ENCODE data around the gene LRP11.

LRP11 gene

GRCh38 chr6:149843051-149843633 lies 21.0 kb downstream of the LRP11 start:
- Histone ChIP-seq H3K18ac (ENCODE audit: low read length) (no peak overlapping the region), H3K4me1 (ENCODE audit: control insufficient read depth in 1 of 2, insufficient read depth in 2 of 2, low read length in 2 of 2) (peaks cover 6 to 12% of the 10 kb centered on the region in 2 experiments), H4K8ac (ENCODE audit: low read depth, low read length) (no peak overlapping the region), H2BK120ac (ENCODE audit: insufficient read depth, low read length, poor library complexity) (peak overlapping the region; percentile 31), H2AK5ac (ENCODE audit: low read length) (no peak overlapping the region), H3K79me2 (ENCODE audit: control insufficient read depth, insufficient read depth, low read length, poor library complexity) (no peaks in the 10 kb centered on the region), H4K12ac (ENCODE audit: low read depth, low read length) (no peak overlapping the region), H3K27me3 (ENCODE audit: insufficient read depth, low read length) (no peaks in the 10 kb centered on the region), H3K9me3 (ENCODE audit: insufficient read depth, low read depth, low read length) (no peaks in the 10 kb centered on the region), H2BK12ac (ENCODE audit: low read length) (peak overlapping the region; percentile 11), H3K4ac (ENCODE audit: low read depth, low read length) (no peak overlapping the region), H2AFZ (ENCODE audit: insufficient read depth, low read length, poor library complexity) (no peak overlapping the region), H3K14ac (ENCODE audit: low read length) (no peak overlapping the region), H3K9ac (ENCODE audit: low read length) (no peak overlapping the region), H2BK5ac (ENCODE audit: low read depth, low read length, poor library complexity) (no peak overlapping the region), H3K4me2 (ENCODE audit: low read length) (no peak overlapping the region), H3K23ac (ENCODE audit: low read length) (no peak overlapping the region), H3K4me3 (ENCODE audit: low read depth, low read length) (no peak overlapping the region), H3K27ac (ENCODE audit: low read depth, low read length) (no peak overlapping the region), H3K79me1 (ENCODE audit: low read length) (no peaks in the 10 kb centered on the region), H3K36me3 (ENCODE audit: control insufficient read depth in 1 of 2, insufficient read depth in 2 of 2, low read length in 2 of 2) (no peaks in the 10 kb centered on the region), H4K91ac (ENCODE audit: low read depth, low read length) (no peak overlapping the region)
- no peak for DNase-seq
- no CpG with 5 or more reads among the region's 10 CpGs for WGBS (ENCODE audit: extremely low coverage, insufficient coverage, insufficient read length)

- Histone ChIP-seq H3K4me1 (ENCODE audit: control insufficient read depth in 1 of 2, insufficient read depth in 2 of 2, low read length in 2 of 2) (peaks cover 6 to 12% of the 10 kb centered on the region in 2 experiments), H3K79me2 (ENCODE audit: control insufficient read depth, insufficient read depth, low read length, poor library complexity) (no peaks in the 10 kb centered on the region), H3K4me2 (ENCODE audit: low read length) (no peak overlapping the region), H3K9me3 (ENCODE audit: insufficient read depth, low read depth, low read length) (no peaks in the 10 kb centered on the region), H2AFZ (ENCODE audit: insufficient read depth, low read length, poor library complexity) (no peak overlapping the region), H3K27me3 (ENCODE audit: insufficient read depth, low read length) (no peaks in the 10 kb centered on the region), H2BK5ac (ENCODE audit: low read depth, low read length, poor library complexity) (no peak overlapping the region), H3K9ac (ENCODE audit: low read length) (no peak overlapping the region), H3K14ac (ENCODE audit: low read length) (no peak overlapping the region), H3K4me3 (ENCODE audit: low read depth, low read length) (no peak overlapping the region), H3K23ac (ENCODE audit: low read length) (no peak overlapping the region), H4K91ac (ENCODE audit: low read depth, low read length) (no peak overlapping the region), H3K27ac (ENCODE audit: low read depth, low read length) (no peak overlapping the region), H3K79me1 (ENCODE audit: low read length) (no peaks in the 10 kb centered on the region), H3K36me3 (ENCODE audit: control insufficient read depth in 1 of 2, insufficient read depth in 2 of 2, low read length in 2 of 2) (no peaks in the 10 kb centered on the region), H3K4ac (ENCODE audit: low read depth, low read length) (no peak overlapping the region), H4K8ac (ENCODE audit: low read depth, low read length) (no peak overlapping the region), H3K18ac (ENCODE audit: low read length) (no peak overlapping the region), H2BK12ac (ENCODE audit: low read length) (no peak overlapping the region), H2BK120ac (ENCODE audit: insufficient read depth, low read length, poor library complexity) (no peak overlapping the region), H4K12ac (ENCODE audit: low read depth, low read length) (no peak overlapping the region), H2AK5ac (ENCODE audit: low read length) (no peak overlapping the region)
- DNase-seq = peak; percentile 88 to 96
- WGBS (ENCODE audit: extremely low coverage, insufficient coverage, insufficient read length) = no CpG with 5 or more reads among the region's 7 CpGs
Observed at GRCh38 chr6:149842331-149842730, 21.8 kb downstream of the LRP11 start.

- Histone ChIP-seq H3K4me2 (ENCODE audit: low read length) (no peak overlapping the region), H3K9me3 (ENCODE audit: insufficient read depth, low read depth, low read length) (no peaks in the 10 kb centered on the region), H2BK5ac (ENCODE audit: low read depth, low read length, poor library complexity) (no peak overlapping the region), H3K79me1 (ENCODE audit: low read length) (no peaks in the 10 kb centered on the region), H3K18ac (ENCODE audit: low read length) (no peak overlapping the region), H4K8ac (ENCODE audit: low read depth, low read length) (no peak overlapping the region), H3K27ac (ENCODE audit: low read depth, low read length) (no peak overlapping the region), H4K91ac (ENCODE audit: low read depth, low read length) (no peak overlapping the region), H3K4me1 (ENCODE audit: control insufficient read depth in 1 of 2, insufficient read depth in 2 of 2, low read length in 2 of 2) (peaks cover 0 to 3% of the 10 kb centered on the region in 2 experiments), H4K12ac (ENCODE audit: low read depth, low read length) (no peak overlapping the region), H3K4ac (ENCODE audit: low read depth, low read length) (no peak overlapping the region), H3K23ac (ENCODE audit: low read length) (no peak overlapping the region), H2BK12ac (ENCODE audit: low read length) (no peak overlapping the region), H2AK5ac (ENCODE audit: low read length) (no peak overlapping the region), H3K79me2 (ENCODE audit: control insufficient read depth, insufficient read depth, low read length, poor library complexity) (no peaks in the 10 kb centered on the region), H3K27me3 (ENCODE audit: insufficient read depth, low read length) (no peaks in the 10 kb centered on the region), H3K14ac (ENCODE audit: low read length) (no peak overlapping the region), H2AFZ (ENCODE audit: insufficient read depth, low read length, poor library complexity) (no peak overlapping the region), H3K9ac (ENCODE audit: low read length) (no peak overlapping the region), H2BK120ac (ENCODE audit: insufficient read depth, low read length, poor library complexity) (no peak overlapping the region), H3K36me3 (ENCODE audit: control insufficient read depth in 1 of 2, insufficient read depth in 2 of 2, low read length in 2 of 2) (no peaks in the 10 kb centered on the region), H3K4me3 (ENCODE audit: low read depth, low read length) (no peak overlapping the region)
- WGBS (ENCODE audit: extremely low coverage, insufficient coverage, insufficient read length) = no CpG with 5 or more reads among the region's 8 CpGs
- peak; percentile 98 to 99 for DNase-seq
Observed at GRCh38 chr6:149840345-149841075, 23.6 kb downstream of the LRP11 start.

GRCh38 chr6:149834513-149835481 lies 29.4 kb downstream of the LRP11 start:
- Histone ChIP-seq H4K12ac (ENCODE audit: low read depth, low read length) (no peak overlapping the region), H3K18ac (ENCODE audit: low read length) (no peak overlapping the region), H4K91ac (ENCODE audit: low read depth, low read length) (no peak overlapping the region), H3K27me3 (ENCODE audit: insufficient read depth, low read length) (no peaks in the 10 kb centered on the region), H2AK5ac (ENCODE audit: low read length) (no peak overlapping the region), H3K4me3 (ENCODE audit: low read depth, low read length) (no peak overlapping the region), H3K23ac (ENCODE audit: low read length) (no peak overlapping the region), H3K79me2 (ENCODE audit: control insufficient read depth, insufficient read depth, low read length, poor library complexity) (no peaks in the 10 kb centered on the region), H4K8ac (ENCODE audit: low read depth, low read length) (no peak overlapping the region), H3K9ac (ENCODE audit: low read length) (no peak overlapping the region), H3K27ac (ENCODE audit: low read depth, low read length) (no peak overlapping the region), H3K4me2 (ENCODE audit: low read length) (no peak overlapping the region), H3K9me3 (ENCODE audit: insufficient read depth, low read depth, low read length) (peaks cover 1% of the 10 kb centered on the region), H2BK5ac (ENCODE audit: low read depth, low read length, poor library complexity) (no peak overlapping the region), H2BK120ac (ENCODE audit: insufficient read depth, low read length, poor library complexity) (no peak overlapping the region), H3K14ac (ENCODE audit: low read length) (no peak overlapping the region), H2BK12ac (ENCODE audit: low read length) (no peak overlapping the region), H3K4ac (ENCODE audit: low read depth, low read length) (no peak overlapping the region), H3K36me3 (ENCODE audit: control insufficient read depth in 1 of 2, insufficient read depth in 2 of 2, low read length in 2 of 2) (no peaks in the 10 kb centered on the region), H3K4me1 (ENCODE audit: control insufficient read depth in 1 of 2, insufficient read depth in 2 of 2, low read length in 2 of 2) (no peaks in the 10 kb centered on the region), H2AFZ (ENCODE audit: insufficient read depth, low read length, poor library complexity) (no peak overlapping the region), H3K79me1 (ENCODE audit: low read length) (no peaks in the 10 kb centered on the region)
- peak; percentile 72 to 92 for DNase-seq
- WGBS (ENCODE audit: extremely low coverage, insufficient coverage, insufficient read length) = no CpG with 5 or more reads among the region's 5 CpGs
